ENCODE data around the gene ODF4.

The ODF4 gene, protein sequence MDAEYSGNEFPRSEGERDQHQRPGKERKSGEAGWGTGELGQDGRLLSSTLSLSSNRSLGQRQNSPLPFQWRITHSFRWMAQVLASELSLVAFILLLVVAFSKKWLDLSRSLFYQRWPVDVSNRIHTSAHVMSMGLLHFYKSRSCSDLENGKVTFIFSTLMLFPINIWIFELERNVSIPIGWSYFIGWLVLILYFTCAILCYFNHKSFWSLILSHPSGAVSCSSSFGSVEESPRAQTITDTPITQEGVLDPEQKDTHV
- total RNA-seq = 0 reads per million in 2 experiments

GRCh38 chr17:8339540-8339939 is at the start of gene ODF4:
Gene ODF4 (plus strand): TSS chr17:8339840. CDS start chr17:8340052, 212 bp downstream.
- DNase-seq (ENCODE audit: low read depth) = no peak

- DNase-seq (ENCODE audit: low read depth) = no peak
These were observed 49.6 kb upstream of the ODF4 start for GRCh38 chr17:8290043-8290442.

DNA sequence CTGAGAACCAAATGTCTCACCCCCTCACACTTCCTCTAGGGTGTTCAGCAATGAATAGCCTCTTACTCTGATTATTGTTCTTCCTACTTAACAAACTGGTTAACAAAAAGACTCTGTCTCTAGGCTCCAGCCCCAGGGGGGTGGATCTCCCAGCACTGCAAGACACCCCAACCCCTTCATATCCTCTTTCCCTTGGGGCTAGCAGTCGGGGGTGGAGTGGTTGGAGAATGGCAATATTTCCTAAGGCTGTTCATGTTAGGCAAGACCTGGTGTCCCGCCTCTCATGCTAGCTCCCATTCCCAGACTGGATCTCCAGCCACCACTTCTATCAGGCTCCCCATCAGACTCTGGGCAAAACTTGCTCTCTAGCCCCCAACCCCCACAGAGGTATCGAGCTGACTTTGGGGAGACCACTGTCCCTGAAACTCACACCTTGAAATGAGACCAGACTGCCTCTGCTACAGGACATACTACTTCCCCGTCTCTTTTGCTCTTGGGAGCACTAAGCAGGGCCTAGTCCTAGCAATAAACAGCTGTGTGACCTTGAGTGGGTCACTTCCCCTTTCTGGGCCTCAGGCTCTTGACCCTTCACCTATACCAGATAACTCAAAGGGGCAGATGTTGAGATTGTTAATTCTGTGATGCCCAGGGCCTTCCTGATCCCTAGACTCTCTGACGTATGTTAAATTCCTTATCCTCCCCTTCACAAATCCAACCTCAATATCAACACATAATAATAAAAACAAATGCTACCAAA is 46.8 kb upstream of the ODF4 start:
- no peak for DNase-seq (ENCODE audit: low read depth)

DNA sequence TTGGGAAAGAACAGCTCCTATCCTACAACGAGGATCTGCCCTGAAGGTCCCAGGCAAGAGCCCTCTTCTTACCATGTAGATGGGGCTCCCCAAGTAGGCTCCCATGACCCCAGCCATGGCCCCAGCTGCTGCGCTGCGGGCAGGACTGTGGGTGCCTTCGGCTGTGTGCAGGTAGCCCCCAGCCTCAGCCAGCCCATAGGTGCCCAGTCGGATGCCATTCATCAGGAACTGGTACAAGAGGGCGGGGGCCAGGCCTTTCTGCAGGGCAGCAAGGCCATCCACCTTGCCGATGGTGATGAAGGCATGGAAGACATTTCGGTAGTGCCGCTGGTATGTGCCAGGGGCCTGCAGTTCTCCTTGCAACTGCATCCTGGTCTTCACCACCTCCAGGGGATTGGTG is 45.3 kb upstream of the ODF4 start:
- DNase-seq (ENCODE audit: low read depth) = no peak

- no peak for DNase-seq (ENCODE audit: low read depth)
These were observed 44.8 kb upstream of the ODF4 start for GRCh38 chr17:8294814-8295316.

- no peak for DNase-seq (ENCODE audit: low read depth)
These were observed 39.4 kb upstream of the ODF4 start for GRCh38 chr17:8300226-8300625.

DNA sequence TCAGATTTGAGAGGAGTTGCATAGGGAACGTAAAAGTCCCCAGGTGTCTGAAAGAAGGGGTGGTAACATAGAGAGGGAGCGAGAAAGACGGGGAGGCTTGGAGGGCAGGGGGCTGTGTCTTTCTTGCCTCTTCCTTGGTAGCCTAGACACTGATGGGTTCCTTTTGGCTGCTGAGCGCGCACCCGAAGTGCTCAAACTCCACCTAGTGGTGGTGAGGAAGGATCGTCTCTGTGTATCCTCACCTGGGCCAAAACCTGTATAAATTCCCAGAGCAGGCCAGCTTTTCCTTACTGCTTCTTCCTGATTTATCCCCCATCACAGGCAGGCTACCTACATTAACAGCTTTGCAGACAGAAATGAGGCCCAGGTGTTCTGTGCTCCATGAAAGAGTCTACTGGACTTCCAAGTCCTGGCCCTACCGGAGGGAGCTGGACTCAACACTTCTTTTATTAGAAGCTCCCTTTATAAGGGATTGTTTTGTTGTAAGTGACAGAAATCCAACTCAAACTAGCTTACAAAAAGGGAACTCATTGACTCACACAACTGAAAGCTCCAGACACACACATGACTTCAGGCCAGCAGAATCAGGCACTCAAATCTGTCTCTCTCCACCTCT is 38.9 kb upstream of the ODF4 start:
- peak; percentile 43 for DNase-seq (ENCODE audit: low read depth)

GRCh38 chr17:8310601-8311123 is 29.0 kb upstream of the ODF4 start:
- no peak for DNase-seq (ENCODE audit: low read depth)

DNA sequence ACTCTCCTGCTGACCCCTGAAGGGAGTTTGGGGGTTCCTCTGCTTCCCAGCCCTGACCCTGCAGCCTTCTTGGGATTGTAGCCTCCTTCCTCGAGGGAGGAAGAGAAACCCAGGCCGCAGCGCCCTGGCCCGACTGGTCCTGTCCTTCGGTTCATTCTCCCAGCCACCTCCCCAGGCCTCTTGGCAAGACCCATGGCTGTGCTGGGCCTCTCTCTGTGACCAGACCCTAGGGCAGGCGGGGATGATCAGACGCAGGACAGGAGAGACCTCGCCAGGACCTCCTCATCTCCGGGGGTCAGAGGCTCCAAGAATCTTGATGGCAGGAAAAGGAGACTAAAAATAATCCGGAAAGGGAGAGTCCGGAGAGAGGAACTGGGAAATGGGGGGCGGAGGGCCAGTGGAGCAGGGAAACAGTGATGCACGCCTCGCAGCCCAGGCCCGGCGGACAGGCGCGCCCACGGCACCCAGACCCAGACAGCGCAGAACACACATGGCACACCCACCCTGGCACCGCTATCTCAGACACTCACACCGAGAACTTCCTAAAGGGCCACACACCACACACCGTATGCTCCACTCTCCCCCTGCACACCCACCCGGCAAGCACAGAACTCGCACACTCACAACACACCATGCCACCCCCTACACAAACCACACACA is 28.4 kb upstream of the ODF4 start:
- DNase-seq (ENCODE audit: low read depth) = no peak

- no peak for DNase-seq (ENCODE audit: low read depth)
These were observed 27.4 kb upstream of the ODF4 start for GRCh38 chr17:8312251-8312650.

DNA sequence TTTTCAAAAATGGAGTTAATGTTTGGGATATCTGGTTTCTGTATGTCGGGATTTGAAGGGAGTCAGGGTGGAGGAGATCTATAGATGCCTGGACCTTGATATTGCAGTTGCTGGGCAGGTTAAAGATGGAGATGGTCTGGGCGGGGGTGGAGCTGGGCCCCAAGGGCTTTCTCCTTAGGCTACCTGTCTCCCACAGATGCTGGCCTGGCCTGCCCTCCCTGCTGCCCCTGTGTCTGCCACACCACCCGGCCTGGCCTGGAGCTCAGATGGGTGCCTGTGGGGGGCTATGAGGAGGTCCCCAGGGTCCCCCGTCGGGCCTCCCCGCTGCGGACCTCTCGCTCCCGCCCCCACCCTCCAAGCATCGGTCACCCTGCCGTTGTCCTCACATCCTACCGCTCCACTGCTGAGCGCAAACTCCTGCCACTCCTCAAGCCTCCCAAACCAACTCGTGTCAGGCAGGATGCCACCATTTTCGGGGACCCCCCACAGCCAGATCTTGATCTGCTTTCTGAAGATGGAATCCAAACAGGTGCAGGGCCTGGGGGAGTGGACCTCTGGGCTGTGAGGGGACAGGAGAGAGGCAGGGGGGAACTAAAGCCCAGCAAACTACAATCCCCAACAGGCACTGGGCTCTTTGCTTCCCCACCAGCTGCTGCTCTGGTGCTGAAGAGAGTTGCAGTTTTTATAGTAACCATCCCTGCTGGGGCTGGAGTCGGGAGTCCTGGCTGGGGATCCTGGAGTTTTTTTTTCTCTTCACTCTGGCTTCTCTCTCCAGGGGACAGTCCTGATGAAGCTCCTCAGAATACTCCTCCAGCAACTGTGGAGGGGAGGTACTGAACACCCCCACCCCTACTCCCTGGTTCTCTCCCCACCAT is 26.7 kb upstream of the ODF4 start:
- DNase-seq (ENCODE audit: low read depth) = no peak

DNA sequence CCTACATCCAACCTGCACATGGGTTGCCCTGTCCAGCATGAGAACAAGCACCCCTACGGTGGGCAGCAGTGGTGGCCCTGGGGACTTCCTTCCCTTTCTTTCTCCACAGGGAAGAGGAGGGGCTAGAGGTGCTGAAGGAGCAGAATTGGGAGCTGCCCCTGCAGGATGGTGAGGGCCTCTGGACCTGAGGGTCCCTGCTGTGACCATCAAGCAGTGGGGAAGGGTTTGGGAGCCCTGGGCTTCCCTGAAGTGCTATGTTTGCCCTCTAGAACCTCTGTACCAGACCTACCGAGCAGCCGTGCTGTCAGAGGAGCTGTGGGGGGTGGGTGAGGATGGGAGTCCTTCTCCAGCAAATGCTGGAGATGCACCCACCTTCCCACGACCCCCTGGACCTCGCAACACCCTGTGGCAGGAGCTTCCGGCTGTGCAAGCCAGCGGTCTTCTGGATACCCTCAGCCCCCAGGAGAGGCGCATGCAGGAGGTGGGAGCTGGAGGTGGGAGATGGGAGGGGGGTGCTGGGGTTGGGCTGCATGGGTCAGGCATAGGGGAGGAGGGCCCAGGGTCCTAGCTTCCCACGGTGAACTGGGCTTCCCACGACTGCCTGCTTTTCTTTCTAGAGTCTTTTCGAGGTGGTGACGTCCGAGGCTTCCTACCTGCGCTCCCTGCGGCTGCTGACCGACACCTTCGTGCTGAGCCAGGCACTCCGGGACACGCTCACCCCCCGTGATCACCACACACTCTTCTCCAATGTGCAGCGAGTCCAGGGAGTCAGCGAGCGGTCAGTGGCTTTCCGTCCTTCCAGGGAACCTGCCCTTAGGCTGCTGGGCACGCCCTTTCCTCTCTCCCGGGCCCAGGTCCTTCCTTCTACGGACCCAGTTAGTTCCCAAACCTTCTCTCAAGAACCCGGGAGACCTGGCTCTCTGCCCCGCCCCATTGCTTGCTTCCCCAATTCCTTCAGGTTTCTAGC is 24.6 kb upstream of the ODF4 start:
- no peak for DNase-seq (ENCODE audit: low read depth)

GRCh38 chr17:8315764-8316217 is 23.8 kb upstream of the ODF4 start:
- DNase-seq (ENCODE audit: low read depth) = no peak

DNA sequence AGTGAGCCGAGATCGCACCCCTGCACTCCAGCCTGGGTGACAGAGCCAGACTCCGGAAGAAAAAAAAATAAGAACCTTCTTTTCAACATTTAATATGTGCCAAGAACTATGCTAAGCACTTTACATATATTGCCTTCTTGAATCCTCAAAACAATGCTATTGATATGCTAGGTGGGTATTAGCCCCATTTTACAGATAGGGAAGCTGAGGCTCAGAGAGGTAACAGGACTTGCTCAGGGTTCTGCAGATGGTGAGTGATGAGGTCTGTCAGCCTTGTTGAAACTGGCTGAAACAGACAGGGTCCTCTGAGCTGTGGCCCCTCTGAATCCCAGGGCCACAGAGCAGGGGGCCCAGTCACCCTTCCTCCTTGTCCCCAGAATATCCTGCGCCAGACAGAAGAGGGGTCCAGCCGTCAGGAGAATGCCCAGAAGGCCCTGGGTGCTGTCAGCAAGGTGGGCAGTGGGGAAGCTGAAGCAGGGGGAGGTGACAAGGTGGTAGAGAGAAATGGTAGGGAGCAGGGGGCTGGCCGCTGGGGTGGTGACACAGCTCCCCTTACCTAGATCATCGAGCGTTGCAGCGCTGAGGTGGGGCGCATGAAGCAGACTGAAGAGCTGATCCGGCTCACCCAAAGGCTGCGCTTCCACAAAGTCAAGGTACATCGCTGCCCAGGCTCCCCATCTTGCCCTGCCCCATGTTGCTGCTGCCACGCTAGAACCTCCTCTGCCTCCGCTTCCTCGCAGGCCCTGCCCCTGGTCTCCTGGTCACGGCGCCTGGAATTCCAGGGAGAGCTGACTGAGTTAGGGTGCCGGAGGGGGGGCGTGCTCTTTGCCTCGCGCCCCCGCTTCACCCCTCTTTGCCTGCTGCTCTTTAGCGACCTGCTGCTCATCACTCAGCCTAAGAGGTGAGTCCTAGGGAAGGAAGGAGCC is 21.4 kb upstream of the ODF4 start:
- no peak for DNase-seq (ENCODE audit: low read depth)

- no peak for DNase-seq (ENCODE audit: low read depth)
These were observed 19.4 kb upstream of the ODF4 start for GRCh38 chr17:8320262-8320661.

GRCh38 chr17:8320990-8321389 is 18.6 kb upstream of the ODF4 start:
- no peak for DNase-seq (ENCODE audit: low read depth)

DNA sequence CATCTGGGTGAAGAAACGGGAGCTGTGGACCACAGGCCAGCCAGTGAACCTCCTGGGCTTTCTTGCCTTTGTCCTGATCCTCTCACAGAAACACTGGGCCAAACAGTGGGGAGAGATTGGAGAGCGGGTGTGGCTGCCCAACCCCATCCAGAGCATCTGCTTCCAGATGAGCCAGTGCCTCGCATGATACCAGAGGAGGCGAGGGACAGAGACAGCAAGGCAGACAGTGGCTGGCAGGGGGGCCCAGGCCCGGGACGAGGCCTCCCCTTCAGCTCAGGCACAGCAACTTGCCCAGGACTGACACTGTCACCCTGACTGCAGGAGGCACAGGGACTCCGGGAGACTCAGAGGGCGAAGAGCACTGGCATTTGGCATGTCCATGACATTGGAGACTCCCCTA is 17.6 kb upstream of the ODF4 start:
- DNase-seq (ENCODE audit: low read depth) = no peak

DNA sequence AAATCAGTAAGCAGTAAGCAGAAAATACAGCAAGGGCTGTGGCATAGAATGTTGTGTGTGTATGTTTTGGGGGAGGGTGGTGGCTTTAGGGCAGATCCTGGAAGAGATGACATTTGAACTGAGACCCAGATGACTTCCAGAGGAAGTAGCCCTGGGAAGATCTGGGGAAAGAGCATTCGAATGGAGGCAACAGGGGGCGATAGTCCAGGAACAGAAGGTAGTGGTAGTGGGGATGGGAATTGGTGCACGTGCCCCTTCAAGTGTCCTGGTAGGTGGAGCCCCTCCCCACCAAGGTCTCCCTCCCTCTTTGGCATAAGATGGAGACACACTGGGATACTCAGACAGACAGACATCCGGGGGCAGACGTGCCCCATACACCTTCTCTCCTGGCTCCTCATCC is 15.5 kb upstream of the ODF4 start:
- DNase-seq (ENCODE audit: low read depth) = no peak

DNA sequence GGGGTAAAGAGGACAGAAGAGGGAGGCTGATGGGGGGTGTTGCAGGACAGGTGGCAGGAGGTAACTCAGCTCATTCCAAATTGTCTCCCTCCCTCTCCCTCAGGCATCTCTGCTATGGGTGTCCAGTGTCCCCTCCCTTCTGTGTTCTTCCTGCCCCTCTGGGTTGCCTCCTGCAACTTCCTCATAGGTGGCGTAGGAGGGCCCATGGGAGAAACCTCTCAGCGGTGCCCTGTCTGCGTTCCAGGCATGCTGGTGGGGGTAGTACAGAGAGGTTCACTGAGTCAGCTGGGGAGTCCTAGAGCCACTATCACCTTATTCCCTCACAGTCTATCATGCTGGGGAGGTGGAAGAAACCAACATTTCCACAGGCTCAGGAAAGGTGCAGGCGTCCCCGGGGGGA is 14.7 kb upstream of the ODF4 start:
- no peak for DNase-seq (ENCODE audit: low read depth)

Data from T follicular helper cell (primary cell).